Skeletal muscle satellite cell (primary cell): Measurements from ENCODE around the gene SH2D1B.

ENCODE experiments used
- H3K27me3 ChIP-seq: 2 replicates; pipeline ENCODE4 v1.7.0; 2013; ENCODE audit warnings: low read length; ENCODE audit not compliant: control insufficient read depth, insufficient read depth
- H3K36me3 ChIP-seq: 2 replicates; pipeline ENCODE4 v1.7.0; 2013; ENCODE audit warnings: mild to moderate bottlenecking, control low read depth, low read length; ENCODE audit not compliant: insufficient read depth
- H3K4me1 ChIP-seq: 2 replicates; pipeline ENCODE4 v1.7.0; 2013; ENCODE audit warnings: low read length; ENCODE audit not compliant: control insufficient read depth, insufficient read depth
- H3K4me2 ChIP-seq: 2 replicates; pipeline ENCODE4 v1.7.0; 2013; ENCODE audit warnings: mild to moderate bottlenecking, low read length
- H3K4me3 ChIP-seq: 2 replicates; pipeline ENCODE4 v1.7.0; 2013; ENCODE audit warnings: low read length
- H3K9ac ChIP-seq: 2 replicates; pipeline ENCODE4 v1.7.0; 2013; ENCODE audit warnings: mild to moderate bottlenecking, low read depth, low read length, moderate library complexity
- H3K9me3 ChIP-seq: replicated peaks from 2 replicates; pipeline ENCODE4 v1.7.0; 2013; ENCODE audit warnings: mild to moderate bottlenecking, control low read depth, low read length

SH2D1B gene

DNA sequence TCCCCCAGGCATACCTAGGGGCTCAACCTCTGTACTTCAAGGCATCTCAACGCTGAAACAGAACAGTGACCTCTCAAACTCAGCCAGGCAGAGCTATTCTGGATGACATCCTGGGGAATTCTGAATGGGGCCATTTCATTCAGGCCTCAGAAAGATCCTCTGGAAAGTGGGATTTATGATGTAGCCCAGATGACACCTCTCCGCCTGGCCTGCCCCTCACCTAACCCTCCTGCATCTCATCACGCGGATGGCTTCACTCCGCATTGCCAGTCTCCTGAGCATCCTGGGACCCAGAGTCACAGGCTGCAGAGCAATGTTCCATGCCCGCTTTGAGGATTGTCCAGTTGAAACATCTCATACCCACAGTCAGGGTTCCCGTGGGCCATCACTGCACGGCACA lies 36.5 kb downstream of the SH2D1B start:
- Histone ChIP-seq H3K36me3 (no peaks in the 10 kb centered on the region), H3K4me1 (peaks cover 17% of the 10 kb centered on the region), H3K9ac (no peak overlapping the region), H3K9me3 (no peaks in the 10 kb centered on the region), H3K4me2 (no peak overlapping the region), H3K27me3 (no peaks in the 10 kb centered on the region), H3K4me3 (no peak overlapping the region)

DNA sequence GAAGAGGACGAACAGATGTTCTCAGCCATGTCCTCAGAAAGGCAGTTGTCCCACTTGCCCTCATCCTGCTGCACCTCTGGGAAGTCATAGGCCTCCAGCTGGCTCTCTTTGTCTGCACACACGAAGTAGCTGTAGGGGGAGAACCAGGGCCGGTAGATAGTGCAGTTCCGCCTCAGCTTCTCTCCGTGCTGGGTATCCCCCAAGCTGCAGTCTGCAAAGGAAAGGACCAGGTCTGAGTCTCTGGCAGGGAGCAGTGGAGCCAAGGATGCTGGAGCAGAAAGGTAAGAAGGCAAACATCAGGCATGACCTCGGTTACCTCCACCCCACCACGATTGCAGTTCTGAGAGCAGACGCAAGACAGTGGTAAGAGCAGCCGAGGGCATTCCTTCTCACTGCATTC lies 37.5 kb downstream of the SH2D1B start:
- H3K36me3 ChIP-seq: no peaks in the 10 kb centered on the region
- no peaks in the 10 kb centered on the region for H3K27me3 ChIP-seq

DNA sequence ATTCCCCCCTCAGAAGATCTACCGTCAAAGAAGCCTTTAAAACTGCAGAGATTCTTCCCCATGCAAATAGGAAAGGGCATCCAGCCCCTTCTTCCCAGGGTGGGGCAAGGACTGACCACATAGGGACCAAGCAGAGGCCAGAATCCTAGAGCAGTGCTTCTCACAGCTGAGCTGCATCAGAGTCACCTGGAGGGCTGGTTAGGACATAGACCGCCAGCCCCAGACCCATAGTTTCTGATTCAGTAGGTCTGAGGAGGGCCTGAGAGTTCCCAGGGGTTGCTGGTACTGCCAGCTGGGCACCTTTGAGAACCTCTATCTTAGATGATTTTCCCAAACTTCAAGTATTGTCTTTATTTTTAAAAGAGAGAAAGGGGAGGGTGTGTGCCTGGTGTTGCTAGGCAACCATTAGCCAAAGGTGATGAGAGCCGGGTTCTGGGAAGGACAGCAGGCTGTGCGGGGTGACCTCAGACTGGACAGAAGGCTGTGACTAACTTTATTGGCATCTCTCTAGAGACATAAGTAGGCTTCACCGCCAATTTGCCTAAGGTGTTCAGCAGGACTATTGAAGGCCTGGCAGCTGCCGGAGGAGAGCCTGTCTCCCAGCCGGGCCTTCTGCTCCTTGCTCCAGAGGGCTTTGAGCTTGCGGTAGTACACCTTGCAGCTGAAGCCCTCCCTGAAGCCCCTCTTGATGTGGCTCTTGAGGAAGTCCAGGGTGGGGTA lies 38.2 kb downstream of the SH2D1B start:
- H3K9ac ChIP-seq: no peak overlapping the region
- H3K4me3 ChIP-seq: no peak overlapping the region
- no peaks in the 10 kb centered on the region for H3K27me3 ChIP-seq
- no peak overlapping the region for H3K4me2 ChIP-seq
- H3K36me3 ChIP-seq: no peaks in the 10 kb centered on the region
- peaks cover 17% of the 10 kb centered on the region for H3K4me1 ChIP-seq
- no peaks in the 10 kb centered on the region for H3K9me3 ChIP-seq

More for the DNA sequence above, 37.5 kb downstream of the SH2D1B start:
- Histone ChIP-seq H3K9ac (no peak overlapping the region), H3K4me3 (no peak overlapping the region), H3K9me3 (no peaks in the 10 kb centered on the region), H3K4me2 (no peak overlapping the region), H3K4me1 (peaks cover 17% of the 10 kb centered on the region)

DNA sequence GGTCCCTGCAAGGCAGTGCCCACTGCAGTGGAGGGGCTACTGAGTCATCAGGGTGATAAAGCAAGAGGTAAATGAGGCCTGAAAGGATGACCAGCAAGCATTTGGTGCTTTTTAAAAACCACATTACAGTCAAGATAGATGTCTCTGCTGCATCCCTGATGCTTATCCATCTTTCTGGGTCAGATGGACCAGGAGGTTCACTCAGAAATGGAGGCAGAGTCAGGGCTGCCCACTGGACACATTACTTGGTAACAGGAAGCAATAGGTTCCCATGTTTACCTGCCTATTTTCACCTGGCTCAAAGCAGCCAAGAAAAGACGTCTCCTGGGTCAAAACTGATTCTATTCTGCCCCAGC lies 38.9 kb downstream of the SH2D1B start:
- H3K27me3 ChIP-seq: no peaks in the 10 kb centered on the region
- no peaks in the 10 kb centered on the region for H3K36me3 ChIP-seq
- no peak overlapping the region for H3K4me3 ChIP-seq
- H3K4me2 ChIP-seq: no peak overlapping the region
- H3K4me1 ChIP-seq: peaks cover 17% of the 10 kb centered on the region
- no peaks in the 10 kb centered on the region for H3K9me3 ChIP-seq
- no peak overlapping the region for H3K9ac ChIP-seq

DNA sequence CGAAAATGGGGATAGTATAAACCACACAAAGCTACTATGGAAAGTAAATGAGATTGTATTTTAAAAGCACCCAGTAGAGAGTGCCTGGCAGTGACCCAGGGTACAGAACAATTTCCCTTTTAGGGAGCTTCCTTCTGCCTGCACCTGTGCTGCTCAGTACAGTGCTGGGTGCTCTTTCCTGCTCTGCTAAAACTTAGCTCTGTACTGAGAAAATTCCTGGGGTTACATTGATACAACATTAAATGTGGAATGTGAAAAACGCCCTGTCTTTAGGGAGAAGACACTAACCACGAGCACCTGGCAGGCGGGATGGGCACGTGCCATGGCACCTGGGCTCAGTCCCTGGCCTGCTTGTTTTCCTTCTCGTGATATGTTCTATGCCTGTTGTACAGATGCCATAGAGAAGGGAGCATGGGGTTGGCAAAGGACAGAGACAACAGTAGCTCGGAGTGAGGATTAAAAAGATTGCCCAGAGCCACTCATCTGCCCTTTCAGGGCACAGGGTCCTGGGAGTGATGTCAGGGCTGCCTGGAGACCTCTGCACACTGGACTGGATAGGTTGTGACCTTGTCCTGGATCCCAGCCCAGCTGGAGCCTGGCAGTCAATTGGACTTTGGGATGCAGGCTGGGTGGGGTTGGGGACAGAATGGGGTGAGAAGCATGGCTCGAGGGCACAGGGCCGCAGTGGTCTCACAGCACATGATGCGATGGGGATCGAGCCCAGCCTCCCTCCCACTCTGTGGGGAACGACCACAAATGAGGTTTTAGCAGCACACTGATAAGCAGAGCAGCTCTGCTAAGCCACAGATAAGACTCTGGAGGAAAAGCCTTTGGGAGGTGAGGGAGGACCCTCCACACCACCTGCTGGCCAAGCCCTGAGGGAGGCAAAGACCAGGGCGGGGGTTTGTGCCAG lies 39.5 kb downstream of the SH2D1B start:
- no peak overlapping the region for H3K4me2 ChIP-seq
- H3K9me3 ChIP-seq: no peaks in the 10 kb centered on the region
- H3K9ac ChIP-seq: peak overlapping the region; percentile 18
- no peaks in the 10 kb centered on the region for H3K36me3 ChIP-seq
- no peak overlapping the region for H3K4me3 ChIP-seq
- peaks cover 17% of the 10 kb centered on the region for H3K4me1 ChIP-seq
- no peaks in the 10 kb centered on the region for H3K27me3 ChIP-seq

DNA sequence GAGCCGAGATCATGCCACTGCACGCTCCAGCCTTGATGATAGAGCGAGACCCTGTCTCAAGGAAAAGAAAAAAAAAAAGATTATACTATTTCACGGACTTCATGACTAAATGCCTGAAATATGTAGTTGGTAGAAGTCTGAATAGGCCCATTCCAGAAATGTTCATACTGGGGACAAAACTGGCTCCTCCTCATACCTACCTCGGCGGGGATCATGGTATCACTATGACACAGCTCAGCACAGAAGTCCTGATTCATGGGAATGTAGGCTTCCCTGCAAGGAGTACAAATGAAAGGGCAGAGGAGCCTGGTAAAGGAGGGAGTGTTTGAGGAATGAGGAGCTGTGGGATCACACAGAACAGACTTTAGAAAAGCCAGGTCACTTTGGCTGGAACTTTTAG lies 40.3 kb downstream of the SH2D1B start:
- Histone ChIP-seq H3K27me3 (no peaks in the 10 kb centered on the region), H3K4me3 (no peak overlapping the region), H3K36me3 (no peaks in the 10 kb centered on the region), H3K4me2 (no peak overlapping the region), H3K9ac (peak overlapping the region; percentile 18), H3K9me3 (no peaks in the 10 kb centered on the region), H3K4me1 (peaks cover 17% of the 10 kb centered on the region)

DNA sequence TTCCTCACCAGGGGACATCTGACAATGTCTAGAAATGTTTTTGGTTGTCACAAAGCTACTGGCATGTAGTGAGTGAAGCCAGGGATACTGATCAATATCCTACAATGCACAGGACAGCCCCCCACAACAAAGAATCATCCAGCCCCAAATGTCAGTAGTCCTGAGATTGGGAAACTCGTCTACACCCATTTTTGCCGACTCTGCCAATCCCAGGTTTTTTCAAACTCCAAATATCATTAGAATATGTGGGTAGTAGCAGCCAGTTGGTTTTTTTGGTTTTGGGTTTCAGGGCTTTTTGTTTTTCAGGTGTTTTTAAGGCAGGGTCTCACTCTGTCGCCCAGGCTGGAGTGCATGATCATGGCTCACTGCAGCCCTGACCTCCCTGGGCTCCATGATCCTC lies 41.2 kb downstream of the SH2D1B start:
- H3K9me3 ChIP-seq: no peaks in the 10 kb centered on the region
- no peaks in the 10 kb centered on the region for H3K27me3 ChIP-seq
- no peak overlapping the region for H3K4me2 ChIP-seq
- no peaks in the 10 kb centered on the region for H3K36me3 ChIP-seq
- no peak overlapping the region for H3K9ac ChIP-seq
- H3K4me3 ChIP-seq: no peak overlapping the region
- peaks cover 17% of the 10 kb centered on the region for H3K4me1 ChIP-seq

DNA sequence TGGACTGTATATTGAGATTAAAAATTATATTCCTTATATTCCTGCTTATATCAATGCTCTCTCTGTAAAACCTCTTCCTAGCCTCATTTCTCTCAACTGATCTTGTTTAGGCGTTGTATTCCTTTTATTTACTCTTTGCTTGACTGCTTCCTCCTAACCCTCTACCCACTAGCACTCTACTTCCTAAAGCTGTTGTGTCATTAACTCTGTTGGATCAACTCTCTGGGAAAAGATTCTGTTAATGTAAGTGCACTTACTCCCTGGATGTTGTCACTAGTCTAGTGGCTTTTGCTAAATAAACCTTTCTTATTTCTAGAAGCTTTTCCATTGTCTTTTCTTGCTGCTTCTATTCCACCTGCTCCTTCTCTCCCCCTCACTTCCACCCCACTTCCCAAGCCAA lies 41.8 kb downstream of the SH2D1B start:
- Histone ChIP-seq H3K4me1 (peaks cover 17% of the 10 kb centered on the region), H3K9ac (no peak overlapping the region), H3K27me3 (no peaks in the 10 kb centered on the region), H3K9me3 (no peaks in the 10 kb centered on the region), H3K4me2 (no peak overlapping the region), H3K4me3 (no peak overlapping the region), H3K36me3 (no peaks in the 10 kb centered on the region)

DNA sequence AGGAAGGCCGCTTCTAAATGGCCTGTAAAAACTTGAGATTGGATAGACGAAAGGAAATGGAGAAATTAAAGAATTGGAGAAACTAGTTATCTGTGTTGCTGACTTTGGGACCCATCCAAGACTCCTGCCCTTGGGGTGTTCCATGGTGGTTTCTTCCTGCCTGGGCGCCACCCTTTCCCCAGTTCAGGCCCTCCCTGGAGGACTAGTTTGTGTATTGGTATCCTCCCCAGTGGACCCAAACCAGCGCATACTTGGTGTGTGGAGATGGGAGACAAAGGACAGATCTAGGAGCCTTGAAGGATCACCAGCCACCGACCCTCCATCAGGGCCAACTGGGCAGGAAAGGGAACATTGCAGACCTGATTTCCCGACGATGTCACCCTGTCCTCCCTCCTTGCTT lies 42.4 kb downstream of the SH2D1B start:
- no peak overlapping the region for H3K4me3 ChIP-seq
- no peaks in the 10 kb centered on the region for H3K27me3 ChIP-seq
- no peak overlapping the region for H3K4me2 ChIP-seq
- H3K4me1 ChIP-seq: peaks cover 23% of the 10 kb centered on the region
- no peaks in the 10 kb centered on the region for H3K9me3 ChIP-seq
- no peak overlapping the region for H3K9ac ChIP-seq
- no peaks in the 10 kb centered on the region for H3K36me3 ChIP-seq

DNA sequence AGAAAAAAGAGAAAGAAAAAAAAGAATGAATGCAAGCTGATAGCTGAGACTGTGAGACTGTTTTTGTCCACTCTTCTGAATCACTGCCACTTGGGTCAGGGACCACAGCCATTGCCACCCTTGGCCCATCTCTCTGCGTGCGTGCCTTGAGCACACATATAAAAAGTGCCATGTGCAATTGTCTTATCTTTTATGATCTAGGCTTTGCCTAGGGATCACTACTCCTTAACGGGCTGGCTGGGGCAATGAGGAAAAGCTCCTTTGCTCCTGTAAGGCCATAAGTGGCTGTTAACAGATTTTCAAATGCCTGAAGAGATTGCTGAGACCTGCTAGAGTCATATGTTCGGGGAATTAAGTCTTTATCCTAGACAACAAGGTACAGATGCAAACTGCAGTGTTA lies 43.5 kb downstream of the SH2D1B start:
- Histone ChIP-seq H3K36me3 (no peaks in the 10 kb centered on the region), H3K4me2 (no peak overlapping the region), H3K9me3 (no peaks in the 10 kb centered on the region), H3K4me3 (no peak overlapping the region), H3K27me3 (no peaks in the 10 kb centered on the region), H3K4me1 (peaks cover 17% of the 10 kb centered on the region), H3K9ac (no peak overlapping the region)

DNA sequence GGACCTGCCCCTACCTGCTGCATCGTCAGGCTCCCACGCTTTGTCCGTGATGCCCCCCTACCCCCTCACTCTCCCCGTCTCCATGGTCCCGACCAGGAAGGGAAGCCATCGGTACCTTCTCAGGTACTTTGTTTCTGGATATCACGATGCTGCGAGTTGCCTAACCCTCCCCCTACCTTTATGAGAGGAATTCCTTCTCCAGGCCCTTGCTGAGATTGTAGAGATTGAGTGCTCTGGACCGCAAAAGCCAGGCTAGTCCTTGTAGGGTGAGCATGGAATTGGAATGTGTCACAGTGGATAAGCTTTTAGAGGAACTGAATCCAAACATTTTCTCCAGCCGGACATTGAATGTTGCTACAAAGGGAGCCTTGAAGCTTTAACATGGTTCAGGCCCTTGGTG lies 44.2 kb downstream of the SH2D1B start:
- Histone ChIP-seq H3K4me3 (no peak overlapping the region), H3K36me3 (no peaks in the 10 kb centered on the region), H3K9me3 (no peaks in the 10 kb centered on the region), H3K27me3 (no peaks in the 10 kb centered on the region), H3K9ac (no peak overlapping the region), H3K4me1 (peaks cover 16% of the 10 kb centered on the region), H3K4me2 (no peak overlapping the region)

DNA sequence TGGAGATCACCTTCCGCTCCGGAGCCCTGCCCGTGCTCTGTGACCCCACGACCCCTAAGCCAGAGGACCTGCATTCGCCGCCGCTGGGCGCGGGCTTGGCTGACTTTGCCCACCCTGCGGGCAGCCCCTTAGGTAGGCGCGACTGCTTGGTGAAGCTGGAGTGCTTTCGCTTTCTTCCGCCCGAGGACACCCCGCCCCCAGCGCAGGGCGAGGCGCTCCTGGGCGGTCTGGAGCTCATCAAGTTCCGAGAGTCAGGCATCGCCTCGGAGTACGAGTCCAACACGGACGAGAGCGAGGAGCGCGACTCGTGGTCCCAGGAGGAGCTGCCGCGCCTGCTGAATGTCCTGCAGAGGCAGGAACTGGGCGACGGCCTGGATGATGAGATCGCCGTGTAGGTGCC lies 44.9 kb downstream of the SH2D1B start:
- H3K4me1 ChIP-seq: peaks cover 12% of the 10 kb centered on the region
- no peak overlapping the region for H3K9ac ChIP-seq
- no peaks in the 10 kb centered on the region for H3K36me3 ChIP-seq
- no peak overlapping the region for H3K4me3 ChIP-seq
- no peaks in the 10 kb centered on the region for H3K9me3 ChIP-seq
- H3K27me3 ChIP-seq: no peaks in the 10 kb centered on the region
- H3K4me2 ChIP-seq: peak overlapping the region; percentile 71
